Effector memory CD8-positive, alpha-beta T cell (primary cell): ENCODE results near the gene BTBD10.

Experiments used
- ATAC-seq: fragments of 150-1000 bp; cut with Tn5 transposase; replicated peaks from 2 replicates; pipeline ENCODE4 v1.10.0; 2021; ENCODE audit warnings: mild to moderate bottlenecking, moderate library complexity
- DNase-seq, 3 experiments: peaks; one replicate each; pipeline ENCODE4 v3.0.0; 2021
- H3K27ac Mint-ChIP-seq, 2 donors: one replicate each; pipeline ENCODE4 v1.8.0; 2022; ENCODE audit warnings: mild to moderate bottlenecking in 2 of 2, mixed read lengths in 2 of 2, moderate library complexity in 2 of 2
- H3K27me3 Mint-ChIP-seq, 2 donors: one replicate each; pipeline ENCODE4 v1.8.0; 2022; ENCODE audit warnings: mixed read lengths in 2 of 2
- H3K36me3 Mint-ChIP-seq: one replicate; pipeline ENCODE4 v1.8.0; 2022; ENCODE audit warnings: mild to moderate bottlenecking, moderate library complexity, mixed read lengths; ENCODE audit not compliant: insufficient read depth
- H3K4me1 Mint-ChIP-seq, 2 donors: one replicate each; pipeline ENCODE4 v1.8.0; 2022; ENCODE audit warnings: low read depth in 2 of 2, mixed read lengths in 2 of 2
- H3K4me3 Mint-ChIP-seq, 2 donors: one replicate each; pipeline ENCODE4 v1.8.0; 2022; ENCODE audit warnings: mild to moderate bottlenecking in 2 of 2, mixed read lengths in 2 of 2, moderate library complexity in 2 of 2
- H3K9me3 Mint-ChIP-seq, 2 donors: one replicate each; pipeline ENCODE4 v1.8.0; 2022; ENCODE audit warnings: mixed read lengths in 2 of 2

Gene BTBD10

DNA sequence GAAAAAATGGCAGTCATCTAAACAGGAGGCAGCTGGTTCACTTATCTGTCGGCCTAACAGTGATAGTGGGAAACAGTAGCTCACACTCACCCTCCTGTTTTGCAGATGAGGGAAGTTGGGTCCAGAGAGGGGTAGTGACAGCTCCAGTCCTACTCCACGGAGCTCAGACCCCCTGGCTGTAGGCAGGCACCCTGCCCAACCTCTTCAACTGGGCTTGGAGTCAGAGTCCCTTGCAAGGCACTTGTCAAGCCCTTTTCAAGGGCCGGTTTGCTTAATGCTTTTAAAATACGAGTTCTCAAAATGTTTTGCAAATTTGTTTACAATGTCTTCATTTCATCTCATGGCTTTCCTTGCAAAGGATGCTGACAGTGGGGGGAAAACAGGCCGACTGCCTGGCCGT, 110.3 kb downstream of the BTBD10 start:
- no peaks in the 10 kb centered on the region for H3K27me3 Mint-ChIP-seq
- ATAC-seq: no peak
- H3K36me3 Mint-ChIP-seq: peaks cover 55% of the 10 kb centered on the region
- peaks cover 28 to 29% of the 10 kb centered on the region in 2 donors for H3K4me1 Mint-ChIP-seq
- no peak for DNase-seq
- H3K4me3 Mint-ChIP-seq: no peak overlapping the region
- no peaks in the 10 kb centered on the region for H3K9me3 Mint-ChIP-seq
- H3K27ac Mint-ChIP-seq: peak overlapping the region in 1 of 2 donors; percentile 66

DNA sequence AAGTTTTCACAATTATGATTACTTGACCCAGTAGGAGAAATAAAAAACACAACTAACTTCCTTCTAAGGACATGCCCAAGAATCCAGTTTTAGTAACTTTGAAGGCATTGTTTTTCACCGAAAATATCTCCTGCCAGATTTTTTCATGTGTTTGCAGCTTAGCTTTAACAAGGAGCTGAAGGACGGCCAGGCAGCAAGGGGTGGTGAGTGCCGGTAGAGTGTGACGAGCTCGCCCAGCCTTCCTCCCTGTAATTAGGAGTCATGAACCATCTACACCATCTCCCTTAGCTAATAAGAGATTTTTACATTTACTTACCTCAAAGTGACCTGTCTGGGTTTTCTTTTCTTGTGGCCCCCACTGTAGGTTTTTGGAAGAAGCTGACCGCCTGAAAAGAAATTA, 113.4 kb downstream of the BTBD10 start:
- no peak overlapping the region for H3K4me3 Mint-ChIP-seq
- DNase-seq: no peak
- H3K36me3 Mint-ChIP-seq: peaks cover 39% of the 10 kb centered on the region
- H3K9me3 Mint-ChIP-seq: no peaks in the 10 kb centered on the region
- H3K4me1 Mint-ChIP-seq: peaks cover 49 to 51% of the 10 kb centered on the region in 2 donors
- no peaks in the 10 kb centered on the region for H3K27me3 Mint-ChIP-seq
- H3K27ac Mint-ChIP-seq: peak overlapping the region; percentile 56 to 92
- no peak for ATAC-seq

DNA sequence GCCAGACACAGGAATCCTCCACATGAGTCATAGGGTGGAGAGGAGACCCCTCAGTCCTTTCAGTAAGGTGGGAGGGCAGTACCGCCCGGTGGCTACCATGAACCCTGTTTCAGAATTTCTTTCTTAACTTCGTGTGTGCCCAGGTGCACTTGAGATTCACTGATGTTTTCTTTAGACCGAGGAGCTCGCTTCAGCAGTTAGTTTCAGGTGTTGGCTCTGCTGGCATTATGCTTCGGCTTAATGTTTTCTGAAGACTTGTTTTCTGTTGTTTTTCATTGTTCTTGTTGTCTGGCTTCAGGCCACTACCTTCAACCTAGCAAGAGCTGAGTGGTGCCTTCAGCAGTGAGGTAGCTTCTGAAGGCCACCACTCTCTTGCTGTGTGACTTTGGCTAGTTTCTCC, 114.0 kb downstream of the BTBD10 start:
- Mint-ChIP-seq H3K27ac (peak overlapping the region; percentile 56 to 92), H3K36me3 (peaks cover 34% of the 10 kb centered on the region), H3K4me3 (no peak overlapping the region), H3K9me3 (no peaks in the 10 kb centered on the region), H3K27me3 (no peaks in the 10 kb centered on the region), H3K4me1 (peaks cover 51 to 56% of the 10 kb centered on the region in 2 donors)
- DNase-seq: no peak
- no peak for ATAC-seq

DNA sequence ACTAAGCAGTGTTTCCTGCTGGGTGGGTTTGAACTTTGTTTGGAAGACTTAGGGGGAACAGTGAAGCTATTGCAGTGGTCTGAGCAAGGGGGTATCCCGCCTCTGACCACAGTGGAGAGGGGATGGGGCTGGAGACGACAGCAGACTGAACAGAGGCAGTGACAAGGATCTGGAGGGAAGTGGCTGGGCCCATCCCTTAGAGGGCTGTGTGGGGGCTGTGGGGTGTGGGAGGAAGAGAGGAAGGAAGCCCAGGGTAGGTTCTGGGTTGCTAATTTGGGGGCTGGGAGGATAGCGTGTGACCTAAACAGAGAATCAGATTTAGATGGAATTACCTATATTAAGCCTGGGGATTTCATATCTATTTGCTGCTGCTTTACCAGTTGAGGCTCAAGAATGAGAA, 114.7 kb downstream of the BTBD10 start:
- DNase-seq: no peak
- ATAC-seq: peak; percentile 29
- Mint-ChIP-seq H3K4me3 (peak overlapping the region in 1 of 2 donors; percentile 58), H3K9me3 (no peaks in the 10 kb centered on the region), H3K27me3 (no peaks in the 10 kb centered on the region), H3K36me3 (peaks cover 28% of the 10 kb centered on the region), H3K4me1 (peaks cover 55 to 61% of the 10 kb centered on the region in 2 donors), H3K27ac (peak overlapping the region; percentile 87 to 92)

DNA sequence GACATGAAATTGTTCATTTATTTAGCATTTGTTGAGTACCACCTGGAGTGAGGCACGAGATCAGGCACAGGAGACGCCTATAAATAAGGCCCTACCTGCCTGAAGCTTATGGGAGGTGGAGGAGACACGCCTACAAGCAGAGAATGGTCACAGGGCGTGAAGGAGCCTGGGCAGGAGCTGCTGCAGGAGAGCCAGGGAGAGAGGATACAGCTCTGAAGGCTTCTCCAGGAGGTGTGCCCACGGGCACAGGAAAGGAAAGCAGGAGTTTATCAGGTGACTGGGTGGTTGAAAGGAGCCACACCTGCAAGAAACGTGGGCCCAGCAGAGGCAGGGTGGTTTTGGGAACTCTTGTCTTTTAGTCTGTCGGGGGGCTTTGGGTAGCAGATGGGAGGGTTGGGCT, 115.1 kb downstream of the BTBD10 start:
- Mint-ChIP-seq H3K27ac (peak overlapping the region; percentile 87 to 92), H3K27me3 (no peaks in the 10 kb centered on the region), H3K9me3 (no peaks in the 10 kb centered on the region), H3K36me3 (peaks cover 27% of the 10 kb centered on the region), H3K4me1 (peaks cover 55 to 62% of the 10 kb centered on the region in 2 donors), H3K4me3 (peak overlapping the region in 1 of 2 donors; percentile 58)
- ATAC-seq: no peak
- no peak for DNase-seq

DNA sequence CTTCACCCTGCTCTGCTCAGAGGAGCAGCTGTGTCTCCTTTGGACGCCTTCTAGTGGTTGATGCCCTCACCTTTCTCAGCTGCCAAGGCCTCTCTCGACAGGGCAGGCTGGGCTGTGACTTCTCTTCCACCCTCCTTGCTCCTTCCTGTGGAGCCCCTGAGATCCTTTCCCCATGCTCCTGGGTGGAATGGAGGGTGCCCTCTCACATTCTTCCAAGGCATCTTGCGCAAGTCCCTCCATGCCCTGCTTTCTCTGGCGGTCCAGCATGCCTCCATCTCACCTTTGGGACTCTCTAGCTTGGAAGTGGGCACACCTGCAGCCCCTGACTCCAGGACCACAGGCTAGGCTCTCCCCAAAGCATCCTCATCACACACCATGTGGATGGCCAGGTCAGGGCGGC, 116.6 kb downstream of the BTBD10 start:
- Mint-ChIP-seq H3K27ac (peak overlapping the region in 1 of 2 donors; percentile 90), H3K4me3 (no peak overlapping the region)

DNA sequence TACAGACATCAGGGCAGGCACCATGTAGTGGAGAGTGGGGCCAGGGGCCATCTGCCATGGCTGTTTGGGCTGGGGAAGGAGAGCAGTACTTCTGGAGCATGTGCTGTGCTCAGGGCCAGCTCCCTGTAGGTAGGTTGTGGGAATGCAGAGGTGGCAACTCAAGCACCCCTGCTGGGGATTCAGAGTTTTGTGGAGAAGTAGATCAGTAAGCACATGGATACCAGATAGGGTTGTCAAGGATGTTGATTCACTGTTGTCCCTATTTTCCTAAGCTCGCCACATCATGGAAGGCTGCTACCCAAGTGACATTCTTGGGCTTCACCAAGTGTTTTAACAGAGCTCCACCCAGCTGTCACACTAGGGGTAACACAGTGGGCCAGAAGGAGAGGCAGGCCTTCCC, 118.2 kb downstream of the BTBD10 start:
- Mint-ChIP-seq H3K9me3 (no peaks in the 10 kb centered on the region), H3K36me3 (peaks cover 14% of the 10 kb centered on the region), H3K27ac (peak overlapping the region; percentile 75 to 90), H3K27me3 (no peaks in the 10 kb centered on the region), H3K4me1 (peaks cover 63 to 78% of the 10 kb centered on the region in 2 donors), H3K4me3 (no peak overlapping the region)
- ATAC-seq: no peak
- no peak for DNase-seq

More for the DNA sequence above, 116.6 kb downstream of the BTBD10 start:
- no peak for ATAC-seq
- DNase-seq: no peak
- Mint-ChIP-seq H3K9me3 (no peaks in the 10 kb centered on the region), H3K36me3 (peaks cover 20% of the 10 kb centered on the region), H3K4me1 (peaks cover 56 to 69% of the 10 kb centered on the region in 2 donors), H3K27me3 (no peaks in the 10 kb centered on the region)

DNA sequence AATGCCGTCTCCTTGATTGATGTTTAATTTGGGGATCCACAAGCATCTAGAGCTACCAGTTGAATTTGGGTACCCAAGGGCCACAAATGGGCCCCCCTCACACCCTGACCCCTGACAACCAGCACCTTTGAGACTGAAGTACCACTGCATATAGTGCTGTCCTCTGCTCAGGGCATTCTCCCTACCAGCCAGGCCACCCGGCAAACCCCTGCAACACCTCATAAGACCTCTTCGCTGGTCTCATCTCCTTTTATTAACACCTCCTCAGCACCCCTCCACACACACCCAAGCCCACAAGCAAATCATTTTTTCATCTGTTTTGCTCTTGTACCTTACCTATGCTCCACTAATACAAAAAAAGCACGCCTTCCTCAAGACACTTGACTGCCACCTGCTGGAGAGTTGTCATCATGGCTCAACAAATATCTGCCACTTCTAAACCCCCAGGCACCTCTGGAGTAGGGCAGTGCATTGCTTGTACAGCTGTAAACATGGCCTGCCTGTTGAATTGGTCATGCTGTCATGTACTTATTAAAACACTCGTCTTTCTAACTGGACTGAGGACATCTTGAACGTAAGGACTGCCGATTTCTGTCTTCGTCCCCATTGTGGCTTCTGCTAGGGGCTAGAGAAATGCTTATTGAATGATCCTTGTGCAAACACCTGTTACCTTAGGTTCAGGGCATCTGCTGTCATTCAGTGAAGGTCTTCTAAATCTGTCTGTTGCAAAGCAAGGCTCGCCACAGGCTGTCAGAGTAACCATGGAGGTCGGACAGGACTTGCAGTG, 118.9 kb downstream of the BTBD10 start:
- DNase-seq: peak; percentile 67 to 78 (median 76)
- Mint-ChIP-seq H3K4me1 (peaks cover 68 to 80% of the 10 kb centered on the region in 2 donors), H3K9me3 (no peaks in the 10 kb centered on the region), H3K27me3 (no peaks in the 10 kb centered on the region), H3K27ac (peak overlapping the region; percentile 0 to 4), H3K4me3 (no peak overlapping the region), H3K36me3 (peaks cover 14% of the 10 kb centered on the region)
- peak; percentile 69 for ATAC-seq

DNA sequence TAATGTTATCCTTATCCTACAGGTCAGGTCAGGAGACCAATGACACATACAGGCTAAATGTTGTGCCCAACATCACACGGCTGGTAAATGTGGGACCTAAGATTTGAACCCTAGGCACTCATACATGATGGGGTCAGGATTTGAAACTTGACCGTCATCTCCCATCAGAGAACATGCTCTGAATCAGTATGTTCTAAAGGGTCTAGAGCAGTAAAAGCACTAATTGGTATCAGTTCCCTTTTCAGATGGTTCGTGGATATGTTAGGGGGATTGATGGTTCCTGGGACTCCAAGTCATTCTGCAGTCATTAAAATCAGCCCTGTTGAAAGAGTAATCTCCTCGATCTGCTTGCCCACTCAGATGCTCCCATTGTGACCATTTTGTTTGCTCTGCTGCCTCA, 120.0 kb downstream of the BTBD10 start:
- DNase-seq: no peak
- no peaks in the 10 kb centered on the region for H3K27me3 Mint-ChIP-seq
- no peaks in the 10 kb centered on the region for H3K9me3 Mint-ChIP-seq
- ATAC-seq: no peak
- H3K36me3 Mint-ChIP-seq: peaks cover 15% of the 10 kb centered on the region
- peaks cover 72 to 84% of the 10 kb centered on the region in 2 donors for H3K4me1 Mint-ChIP-seq
- no peak overlapping the region for H3K4me3 Mint-ChIP-seq
- H3K27ac Mint-ChIP-seq: peak overlapping the region; percentile 0 to 70

DNA sequence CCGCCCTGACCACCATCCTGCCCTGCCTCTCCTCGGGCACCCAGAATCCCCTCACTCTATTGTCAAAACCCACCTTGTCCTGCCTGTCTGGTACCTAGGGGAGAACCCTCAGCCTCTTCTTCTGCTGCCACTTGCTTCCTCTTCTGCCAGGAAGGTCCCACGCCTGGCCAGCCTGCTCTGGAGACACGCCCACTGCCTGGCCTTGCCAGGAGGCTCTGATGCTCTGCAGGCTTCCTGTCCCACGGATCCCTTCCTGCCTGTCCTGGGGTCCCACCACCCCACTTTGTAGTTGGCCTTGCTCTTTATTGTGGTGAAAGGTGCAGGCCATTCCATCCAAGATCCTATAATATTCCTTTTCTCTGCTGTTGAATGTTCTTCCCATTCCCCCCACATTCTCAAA, 122.0 kb downstream of the BTBD10 start:
- peak overlapping the region; percentile 70 to 89 for H3K27ac Mint-ChIP-seq
- H3K4me3 Mint-ChIP-seq: peak overlapping the region in 1 of 2 donors; percentile 34
- H3K27me3 Mint-ChIP-seq: no peaks in the 10 kb centered on the region
- peaks cover 10% of the 10 kb centered on the region for H3K36me3 Mint-ChIP-seq
- no peaks in the 10 kb centered on the region for H3K9me3 Mint-ChIP-seq
- ATAC-seq (no peak), DNase-seq (no peak)
- peaks cover 63 to 77% of the 10 kb centered on the region in 2 donors for H3K4me1 Mint-ChIP-seq

DNA sequence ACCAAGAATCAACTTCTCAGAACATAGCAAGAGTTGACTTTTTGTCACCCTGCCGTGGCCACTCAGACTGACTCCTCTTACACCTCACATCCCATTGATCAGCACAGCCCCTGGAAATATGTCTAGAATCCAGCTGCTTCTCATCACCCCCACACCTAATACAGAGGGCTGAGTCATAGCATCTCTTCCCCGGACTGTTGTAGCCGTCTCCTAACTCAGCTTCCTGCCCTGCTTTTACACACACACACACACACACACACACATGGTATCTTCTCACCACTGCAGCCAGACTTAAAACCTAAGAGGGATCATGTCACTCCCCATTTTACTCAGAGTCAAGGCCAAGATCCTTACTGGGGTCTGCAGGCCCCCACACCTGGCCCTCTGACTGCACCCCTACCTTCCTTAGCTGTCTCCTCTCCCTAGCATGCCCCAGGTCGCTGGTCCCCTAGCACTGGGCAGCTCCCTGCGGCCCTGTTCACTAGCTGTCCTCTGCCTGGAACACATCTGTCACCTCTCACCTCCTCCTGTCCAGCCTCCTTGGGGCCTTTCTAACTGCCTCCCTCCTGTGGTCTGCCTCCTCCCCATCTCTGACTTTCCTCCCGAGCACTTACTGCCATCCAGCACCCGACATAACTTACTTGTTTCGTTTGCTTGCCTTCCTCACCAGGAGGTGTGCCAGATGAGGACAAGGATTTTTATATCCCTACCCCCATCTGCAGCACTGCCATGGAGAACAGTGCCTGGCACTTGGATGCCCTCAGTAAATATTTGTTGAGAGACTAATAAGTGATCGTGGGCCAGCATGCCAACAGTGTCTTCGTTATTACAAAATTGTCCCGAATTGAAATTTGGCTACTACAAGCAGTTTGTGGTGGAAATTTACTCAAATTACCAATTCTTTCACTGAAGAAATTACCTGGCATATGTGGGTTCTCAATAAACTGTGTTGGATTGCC, 123.5 kb downstream of the BTBD10 start:
- Mint-ChIP-seq H3K4me3 (peak overlapping the region; percentile 47 to 55), H3K9me3 (no peaks in the 10 kb centered on the region), H3K27ac (peak overlapping the region; percentile 69 to 89), H3K27me3 (no peaks in the 10 kb centered on the region), H3K4me1 (peaks cover 58 to 75% of the 10 kb centered on the region in 2 donors), H3K36me3 (peaks cover 10% of the 10 kb centered on the region)
- DNase-seq: peak in 2 of 3 experiments; percentile 22 to 23
- ATAC-seq: peak; percentile 67

DNA sequence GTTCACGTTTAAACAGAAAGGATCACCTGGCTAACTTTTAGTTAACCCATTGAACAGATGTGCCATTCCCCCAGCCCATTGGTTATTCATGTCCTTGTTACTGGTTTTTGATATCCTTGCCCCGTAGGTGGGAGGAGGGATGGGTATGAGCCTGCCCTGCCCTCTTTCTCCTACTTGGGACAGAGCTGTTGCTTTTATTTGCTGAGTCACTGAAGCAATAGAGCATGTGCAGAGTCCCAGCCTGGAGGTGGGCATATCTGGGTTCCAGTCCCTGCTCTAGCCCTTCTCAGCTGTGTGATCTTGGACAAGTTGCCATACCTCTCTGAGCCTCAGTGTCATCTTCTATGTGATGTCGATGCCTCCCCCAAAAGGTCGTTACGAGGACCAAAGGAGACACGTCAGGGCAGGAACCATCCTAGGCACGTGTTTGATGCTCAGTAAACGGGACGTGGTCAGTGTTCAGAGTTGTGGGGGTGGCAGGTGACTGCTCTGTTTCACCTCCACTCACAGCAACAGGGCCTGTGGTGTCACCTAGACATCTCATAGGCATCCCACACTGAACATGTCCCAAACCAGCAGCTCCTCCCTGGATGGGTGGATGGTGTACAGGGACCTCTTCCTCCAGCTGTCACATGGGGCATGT, 124.5 kb downstream of the BTBD10 start:
- Mint-ChIP-seq H3K36me3 (peaks cover 10% of the 10 kb centered on the region), H3K27ac (peak overlapping the region; percentile 69 to 89), H3K27me3 (no peaks in the 10 kb centered on the region), H3K4me1 (peaks cover 61 to 75% of the 10 kb centered on the region in 2 donors), H3K9me3 (no peaks in the 10 kb centered on the region), H3K4me3 (peak overlapping the region; percentile 47 to 55)
- DNase-seq (no peak), ATAC-seq (peak; percentile 40)

DNA sequence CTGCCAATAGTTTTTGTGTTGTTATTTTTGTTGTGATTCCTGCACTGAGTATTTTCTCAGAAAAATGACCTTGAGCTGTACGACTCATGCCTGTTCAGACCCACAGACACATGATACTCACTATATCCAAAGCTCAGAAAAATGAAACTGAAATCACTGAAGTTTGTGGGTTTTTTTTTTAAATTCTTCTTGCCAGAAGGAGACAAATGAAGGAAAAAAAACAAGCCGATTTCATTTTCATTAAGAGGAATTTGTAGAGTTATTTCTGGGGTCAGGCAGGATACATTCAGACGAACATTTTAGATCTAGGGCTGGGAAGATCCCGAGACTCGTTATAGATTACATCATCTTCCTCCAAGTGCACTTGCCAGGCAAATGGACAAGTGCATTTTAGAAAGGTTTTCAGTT, 125.0 kb downstream of the BTBD10 start:
- Mint-ChIP-seq H3K4me3 (peak overlapping the region; percentile 47 to 55), H3K27me3 (no peaks in the 10 kb centered on the region), H3K4me1 (peaks cover 61 to 73% of the 10 kb centered on the region in 2 donors), H3K27ac (peak overlapping the region; percentile 69 to 89), H3K9me3 (no peaks in the 10 kb centered on the region), H3K36me3 (peaks cover 11% of the 10 kb centered on the region)
- ATAC-seq: peak; percentile 18
- no peak for DNase-seq
